Right atrium auricular region (tissue), 2 donors: ENCODE results near the gene SPOCK1. TPM values are rescaled to one million over a fixed set of nuclear protein-coding genes. Genes with fewer than 3 reads are reported as not detected.

Experiments
- DNase-seq: peaks from one replicate; pipeline ENCODE4 v3.0.0-alpha.2; 2019; ENCODE audit warnings: low spot score
- H3K27ac ChIP-seq, 2 donors: fragments of 200-600 bp; sonication (generic); 1 replicate in 1 of 2; 2 replicates in 1 of 2; pipeline ENCODE4 v1.5.1; 2016 to 2019
- H3K27me3 ChIP-seq, 2 donors: fragments of 200-600 bp; sonication (generic); one replicate each; pipeline versions ENCODE4 v1.5.1 to v1.6.0; 2017 to 2019
- H3K36me3 ChIP-seq: fragments of 200-600 bp; sonication (generic); one replicate; pipeline ENCODE4 v1.5.1; 2016
- H3K4me1 ChIP-seq, 2 donors: fragments of 200-600 bp; sonication (generic); one replicate each; pipeline versions ENCODE4 v1.5.1 to v1.6.0; 2017 to 2019
- H3K4me3 ChIP-seq, 2 donors: fragments of 200-600 bp; sonication (generic); 1 replicate in 1 of 2; 2 replicates in 1 of 2; pipeline ENCODE4 v1.5.1; 2017 to 2019; ENCODE audit warnings: mild to moderate bottlenecking in 1 of 2, moderate library complexity in 1 of 2
- H3K9me3 ChIP-seq, 2 donors: fragments of 200-600 bp; sonication (generic); one replicate each; pipeline ENCODE4 v1.5.1; 2019
- CTCF ChIP-seq, 2 donors: fragments of 200-600 bp; sonication (generic); IDR thresholded peaks; one replicate each; pipeline ENCODE4 v1.5.1; 2019; ENCODE audit warnings: antibody characterized with exemption in 2 of 2
- total RNA-seq, 2 donors: library from RNA; depleted of rRNA; stranded (reverse); fragments of >200 nt; gene quantifications; one replicate each; pipeline ENCODE4 v1.1.0, GENCODE V29; 2016

Gene SPOCK1
- total RNA-seq, 2 donors from 2014 or later: 59.8 to 84.5 TPM

- Histone ChIP-seq H3K27ac (no peak overlapping the region), H3K9me3 (no peaks in the 10 kb centered on the region), H3K27me3 (no peaks in the 10 kb centered on the region), H3K36me3 (no peaks in the 10 kb centered on the region), H3K4me1 (peaks cover 0 to 22% of the 10 kb centered on the region in 2 donors), H3K4me3 (no peak overlapping the region)
- TF ChIP-seq CTCF (IDR thresholded peaks at IDR 0.05): no peak
- no peak for DNase-seq
Observed at GRCh38 chr5:137409736-137410135, 89.4 kb downstream of the SPOCK1 start.

- peaks cover 0 to 8% of the 10 kb centered on the region in 2 donors for H3K4me1 ChIP-seq
- no peak for DNase-seq
- no peaks in the 10 kb centered on the region for H3K9me3 ChIP-seq
- TF ChIP-seq CTCF (IDR thresholded peaks at IDR 0.05): no peak
- H3K27ac ChIP-seq: no peak overlapping the region
- H3K4me3 ChIP-seq: no peak overlapping the region
- no peaks in the 10 kb centered on the region for H3K36me3 ChIP-seq
- no peaks in the 10 kb centered on the region for H3K27me3 ChIP-seq
Observed at GRCh38 chr5:137407090-137407489, 92.0 kb downstream of the SPOCK1 start.

GRCh38 chr5:137405393-137405792 is 93.7 kb downstream of the SPOCK1 start:
- Histone ChIP-seq H3K9me3 (no peaks in the 10 kb centered on the region), H3K36me3 (no peaks in the 10 kb centered on the region), H3K27ac (no peak overlapping the region), H3K4me1 (peaks cover 0 to 7% of the 10 kb centered on the region in 2 donors), H3K27me3 (no peaks in the 10 kb centered on the region), H3K4me3 (no peak overlapping the region)
- no peak for DNase-seq
- no peak for TF ChIP-seq CTCF (IDR thresholded peaks at IDR 0.05)

- Histone ChIP-seq H3K9me3 (no peaks in the 10 kb centered on the region), H3K4me3 (no peak overlapping the region), H3K27me3 (no peaks in the 10 kb centered on the region), H3K36me3 (no peaks in the 10 kb centered on the region), H3K4me1 (no peaks in the 10 kb centered on the region), H3K27ac (no peak overlapping the region)
- no peak for DNase-seq
- TF ChIP-seq CTCF (IDR thresholded peaks at IDR 0.05): no peak
Observed at GRCh38 chr5:137403869-137404268, 95.3 kb downstream of the SPOCK1 start.

GRCh38 chr5:137402436-137403187 is 96.5 kb downstream of the SPOCK1 start:
- Histone ChIP-seq H3K36me3 (no peaks in the 10 kb centered on the region), H3K27me3 (no peaks in the 10 kb centered on the region), H3K27ac (no peak overlapping the region), H3K9me3 (no peaks in the 10 kb centered on the region), H3K4me1 (no peaks in the 10 kb centered on the region), H3K4me3 (no peak overlapping the region)
- no peak for DNase-seq
- TF ChIP-seq CTCF (IDR thresholded peaks at IDR 0.05): no peak

- H3K27me3 ChIP-seq: no peaks in the 10 kb centered on the region
- no peak for DNase-seq
- no peaks in the 10 kb centered on the region for H3K36me3 ChIP-seq
- H3K9me3 ChIP-seq: no peaks in the 10 kb centered on the region
- no peak overlapping the region for H3K4me3 ChIP-seq
- TF ChIP-seq CTCF (IDR thresholded peaks at IDR 0.05): no peak
- no peaks in the 10 kb centered on the region for H3K4me1 ChIP-seq
- H3K27ac ChIP-seq: no peak overlapping the region
Observed at GRCh38 chr5:137401946-137402345, 97.2 kb downstream of the SPOCK1 start.
